Articular chondrocyte of knee joint (primary cell): ENCODE data around the gene THAP6. TPM values are rescaled to one million over a fixed set of nuclear protein-coding genes. Genes with fewer than 3 reads are reported as not detected.

Source experiments
- total RNA-seq: library from RNA; depleted of rRNA; stranded (reverse); fragments of >200 nt; gene quantifications from 2 replicates; pipeline ENCODE4 v1.2.3, GENCODE V29; 2012

THAP6 gene, protein sequence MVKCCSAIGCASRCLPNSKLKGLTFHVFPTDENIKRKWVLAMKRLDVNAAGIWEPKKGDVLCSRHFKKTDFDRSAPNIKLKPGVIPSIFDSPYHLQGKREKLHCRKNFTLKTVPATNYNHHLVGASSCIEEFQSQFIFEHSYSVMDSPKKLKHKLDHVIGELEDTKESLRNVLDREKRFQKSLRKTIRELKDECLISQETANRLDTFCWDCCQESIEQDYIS
- total RNA-seq: 21.9 and 23.3 TPM in 2 replicates

GRCh38 chr4:75514131-75514948, at the start of gene THAP6, which contains the start of gene RCHY1:
THAP6 (plus strand) TSS chr4:75514473; CDS start chr4:75515453, 980 bp downstream.
RCHY1 (minus strand) TSS chr4:75514403; CDS start chr4:75514286, 117 bp downstream.

DNA sequence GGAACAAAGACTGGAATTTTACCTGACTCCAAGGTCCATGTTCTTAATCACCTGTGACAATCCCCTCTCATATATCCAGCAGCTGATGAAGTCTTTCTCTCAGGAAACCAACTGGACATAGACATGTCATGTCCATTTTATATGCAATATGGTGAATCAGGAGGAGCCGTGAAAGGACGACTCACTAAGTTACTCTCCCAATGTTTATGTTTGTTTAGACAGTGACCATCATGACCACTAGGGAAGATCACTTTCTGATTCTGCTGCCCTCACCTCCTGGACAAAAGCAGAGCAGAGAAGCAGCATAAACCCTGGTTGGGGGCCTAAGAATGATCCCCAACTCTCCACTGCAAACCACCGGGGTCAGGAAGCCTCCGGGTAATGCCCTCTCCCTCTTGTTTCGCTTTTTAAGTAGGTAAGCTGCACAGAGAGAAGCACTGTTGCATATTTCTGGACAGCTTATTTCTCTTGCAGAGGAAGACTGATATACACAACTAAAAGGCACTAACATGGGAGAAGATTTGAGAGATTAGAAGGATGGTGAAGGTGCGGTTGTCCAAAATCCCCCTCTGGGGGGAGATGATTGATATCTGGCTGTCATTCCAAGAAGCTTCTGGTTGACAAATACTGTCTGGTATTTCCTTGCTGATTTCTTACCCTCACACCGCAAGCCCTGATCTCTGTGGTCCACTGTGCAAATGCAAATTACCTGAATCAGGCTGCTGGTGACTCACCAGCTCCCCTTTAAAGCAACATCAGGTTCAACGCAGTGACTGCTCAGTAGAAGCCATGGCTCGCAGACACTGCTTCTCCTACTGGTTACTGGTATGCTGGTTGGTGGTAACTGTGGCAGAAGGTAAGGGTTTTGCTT, 41.3 kb downstream of the THAP6 start, which contains the start of gene ODAPH:
ODAPH (plus strand) TSS at position 773 of the 871 bp plus-strand sequence; CDS start at position 790, 17 bp downstream.

Other genes with a start within 250 kb of the THAP6 start
- gene RCHY1, start 70 bp upstream of the THAP6 start, total RNA-seq: 28.2 and 30.9 TPM in 2 replicates
- not detected in 2 replicates for gene ODAPH, start 41.6 kb downstream of the THAP6 start, total RNA-seq
- 0.26 and 2.5 TPM in 2 replicates for gene CDKL2, start 116.1 kb downstream of the THAP6 start, total RNA-seq
- 136 and 145 TPM in 2 replicates for gene G3BP2, start 158.9 kb downstream of the THAP6 start, total RNA-seq
- 133 and 136 TPM in 2 replicates for gene USO1, start 210.1 kb downstream of the THAP6 start, total RNA-seq